GM19238 (cell line): ENCODE results near the gene APOE.
"Not testable (repeated sequence)": the region's sequence is repeated elsewhere in the genome, so short reads cannot be mapped to it uniquely, and the experiment has no call there.

Source experiments
- DNase-seq: peaks from one replicate; pipeline ENCODE4 v3.0.0; 2011; ENCODE audit warnings: low spot score; ENCODE audit not compliant: insufficient read length

The APOE gene

DNA sequence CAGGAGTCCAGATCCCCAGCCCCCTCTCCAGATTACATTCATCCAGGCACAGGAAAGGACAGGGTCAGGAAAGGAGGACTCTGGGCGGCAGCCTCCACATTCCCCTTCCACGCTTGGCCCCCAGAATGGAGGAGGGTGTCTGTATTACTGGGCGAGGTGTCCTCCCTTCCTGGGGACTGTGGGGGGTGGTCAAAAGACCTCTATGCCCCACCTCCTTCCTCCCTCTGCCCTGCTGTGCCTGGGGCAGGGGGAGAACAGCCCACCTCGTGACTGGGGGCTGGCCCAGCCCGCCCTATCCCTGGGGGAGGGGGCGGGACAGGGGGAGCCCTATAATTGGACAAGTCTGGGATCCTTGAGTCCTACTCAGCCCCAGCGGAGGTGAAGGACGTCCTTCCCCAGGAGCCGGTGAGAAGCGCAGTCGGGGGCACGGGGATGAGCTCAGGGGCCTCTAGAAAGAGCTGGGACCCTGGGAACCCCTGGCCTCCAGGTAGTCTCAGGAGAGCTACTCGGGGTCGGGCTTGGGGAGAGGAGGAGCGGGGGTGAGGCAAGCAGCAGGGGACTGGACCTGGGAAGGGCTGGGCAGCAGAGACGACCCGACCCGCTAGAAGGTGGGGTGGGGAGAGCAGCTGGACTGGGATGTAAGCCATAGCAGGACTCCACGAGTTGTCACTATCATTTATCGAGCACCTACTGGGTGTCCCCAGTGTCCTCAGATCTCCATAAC is at the start of gene APOE:
APOE (plus strand) TSS at position 360 of the 724 bp plus-strand sequence. CDS start 829 bp downstream, outside the sequence.
- DNase-seq = no peak

- DNase-seq = no peak
These were observed 49.0 kb upstream of the APOE start for GRCh38 chr19:44856421-44857083.

DNA sequence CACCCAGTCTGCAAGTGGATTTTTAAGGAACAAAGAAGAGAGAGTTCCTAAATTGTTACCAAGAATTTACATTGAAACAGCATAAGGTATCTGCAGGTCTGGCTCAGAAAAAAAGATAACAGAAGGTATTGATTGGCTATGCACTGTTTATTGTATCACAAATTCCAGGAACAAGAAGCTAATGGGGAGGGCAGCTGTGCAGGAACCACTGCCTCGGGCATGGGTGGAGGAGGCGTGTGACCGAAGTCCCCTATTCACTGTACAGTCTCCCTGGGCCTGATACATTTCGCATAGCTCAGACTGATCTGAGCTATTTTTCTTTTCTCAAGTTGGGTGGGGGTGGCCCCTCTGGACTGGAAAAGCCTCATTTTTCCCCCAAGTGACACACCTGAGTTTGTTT is 47.8 kb upstream of the APOE start:
- no peak for DNase-seq

DNA sequence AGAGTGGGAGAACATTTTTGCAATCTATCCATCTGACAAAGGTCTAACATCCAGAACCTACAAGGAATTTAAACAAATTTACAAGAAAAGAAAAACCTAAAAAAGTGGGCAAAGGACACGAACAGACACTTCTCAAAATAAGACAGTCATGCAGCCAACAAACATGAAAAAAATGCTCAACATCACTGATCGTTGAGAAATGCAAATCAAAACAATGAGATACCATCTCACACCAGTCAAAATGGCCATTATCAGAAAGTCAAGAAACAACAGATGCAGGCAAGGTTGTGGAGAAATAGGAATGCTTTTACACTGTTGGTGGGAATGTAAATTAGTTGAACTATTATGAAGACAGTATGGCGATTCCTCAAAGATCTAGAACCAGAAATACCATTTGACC is 44.0 kb upstream of the APOE start:
- DNase-seq = not testable (repeated sequence)

- DNase-seq = no peak
These were observed 41.6 kb upstream of the APOE start for GRCh38 chr19:44863990-44864389.

DNA sequence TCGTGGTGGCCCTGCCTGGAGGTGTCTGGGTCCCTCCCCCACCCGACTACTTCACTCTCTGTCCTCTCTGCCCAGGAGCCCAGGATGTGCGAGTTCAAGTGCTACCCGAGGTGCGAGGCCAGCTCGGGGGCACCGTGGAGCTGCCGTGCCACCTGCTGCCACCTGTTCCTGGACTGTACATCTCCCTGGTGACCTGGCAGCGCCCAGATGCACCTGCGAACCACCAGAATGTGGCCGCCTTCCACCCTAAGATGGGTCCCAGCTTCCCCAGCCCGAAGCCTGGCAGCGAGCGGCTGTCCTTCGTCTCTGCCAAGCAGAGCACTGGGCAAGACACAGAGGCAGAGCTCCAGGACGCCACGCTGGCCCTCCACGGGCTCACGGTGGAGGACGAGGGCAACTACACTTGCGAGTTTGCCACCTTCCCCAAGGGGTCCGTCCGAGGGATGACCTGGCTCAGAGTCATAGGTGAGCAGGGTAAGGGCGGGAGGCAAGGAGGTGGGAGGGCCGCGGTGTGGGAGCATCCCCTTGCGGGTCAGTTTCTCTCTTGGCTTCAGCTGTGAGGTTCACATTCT is 40.3 kb upstream of the APOE start:
- no peak for DNase-seq

DNA sequence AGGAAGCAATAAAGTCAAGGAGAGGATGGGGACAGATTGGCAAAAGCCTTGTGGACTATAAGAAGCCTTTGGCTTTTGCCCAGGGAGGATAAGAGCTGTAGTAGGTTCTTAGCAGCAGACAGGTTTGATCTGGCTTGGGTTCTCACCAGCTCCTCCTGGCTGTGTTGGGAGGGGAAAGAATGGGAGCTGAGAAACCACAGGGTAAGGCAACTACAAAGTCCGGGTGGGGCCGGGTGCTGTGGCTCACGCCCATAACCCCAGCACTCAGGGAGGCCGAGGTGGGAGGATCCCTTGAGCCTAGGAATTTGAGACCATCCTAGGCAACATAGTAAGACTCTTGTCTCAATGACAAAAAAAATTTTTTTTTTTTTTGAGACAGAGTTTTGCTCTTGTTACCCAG is 38.9 kb upstream of the APOE start:
- no peak for DNase-seq

DNA sequence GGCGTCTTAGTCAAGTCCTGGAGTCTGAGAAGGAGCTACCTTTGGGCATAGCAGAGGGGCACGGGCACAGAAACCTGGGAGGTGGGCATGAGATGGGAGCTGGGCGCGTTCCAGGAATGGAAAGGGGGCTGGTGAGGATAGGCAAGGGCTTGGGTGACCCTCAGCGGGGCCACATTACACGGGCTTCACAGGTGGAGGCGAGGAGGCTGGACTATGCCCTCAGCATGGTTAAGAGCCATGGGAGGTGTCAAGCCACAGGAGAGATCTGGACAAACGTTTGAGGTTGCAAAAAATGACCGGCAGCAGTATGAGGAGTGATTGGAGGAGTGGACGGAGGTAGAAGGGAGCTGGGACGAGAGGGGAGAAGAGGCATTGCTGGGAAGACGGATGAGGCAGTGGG is 38.0 kb upstream of the APOE start:
- DNase-seq = no peak

GRCh38 chr19:44869733-44870470 is 35.7 kb upstream of the APOE start:
- no peak for DNase-seq

GRCh38 chr19:44871809-44872208 is 33.8 kb upstream of the APOE start:
- DNase-seq = no peak

- no peak for DNase-seq
These were observed 32.9 kb upstream of the APOE start for GRCh38 chr19:44872661-44873060.

DNA sequence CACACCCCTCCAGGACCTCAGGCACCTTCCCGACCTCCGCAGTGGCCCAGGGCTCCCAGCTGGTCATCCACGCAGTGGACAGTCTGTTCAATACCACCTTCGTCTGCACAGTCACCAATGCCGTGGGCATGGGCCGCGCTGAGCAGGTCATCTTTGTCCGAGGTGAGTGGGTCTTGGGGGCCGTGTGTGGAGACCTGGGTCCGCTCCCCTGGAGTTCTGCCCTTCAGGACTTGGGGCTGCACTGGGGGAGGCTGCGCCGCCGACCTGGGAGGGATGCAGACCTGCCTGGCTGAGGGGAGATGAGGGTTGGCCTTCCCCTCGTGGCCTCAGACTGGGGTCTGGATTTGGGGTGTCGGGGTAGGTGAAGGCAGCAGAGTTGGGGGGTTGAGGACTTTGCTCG is 31.3 kb upstream of the APOE start:
- no peak for DNase-seq

GRCh38 chr19:44875666-44876451 is 29.7 kb upstream of the APOE start:
- no peak for DNase-seq

- DNase-seq = no peak
These were observed 28.6 kb upstream of the APOE start for GRCh38 chr19:44876930-44877535.

DNA sequence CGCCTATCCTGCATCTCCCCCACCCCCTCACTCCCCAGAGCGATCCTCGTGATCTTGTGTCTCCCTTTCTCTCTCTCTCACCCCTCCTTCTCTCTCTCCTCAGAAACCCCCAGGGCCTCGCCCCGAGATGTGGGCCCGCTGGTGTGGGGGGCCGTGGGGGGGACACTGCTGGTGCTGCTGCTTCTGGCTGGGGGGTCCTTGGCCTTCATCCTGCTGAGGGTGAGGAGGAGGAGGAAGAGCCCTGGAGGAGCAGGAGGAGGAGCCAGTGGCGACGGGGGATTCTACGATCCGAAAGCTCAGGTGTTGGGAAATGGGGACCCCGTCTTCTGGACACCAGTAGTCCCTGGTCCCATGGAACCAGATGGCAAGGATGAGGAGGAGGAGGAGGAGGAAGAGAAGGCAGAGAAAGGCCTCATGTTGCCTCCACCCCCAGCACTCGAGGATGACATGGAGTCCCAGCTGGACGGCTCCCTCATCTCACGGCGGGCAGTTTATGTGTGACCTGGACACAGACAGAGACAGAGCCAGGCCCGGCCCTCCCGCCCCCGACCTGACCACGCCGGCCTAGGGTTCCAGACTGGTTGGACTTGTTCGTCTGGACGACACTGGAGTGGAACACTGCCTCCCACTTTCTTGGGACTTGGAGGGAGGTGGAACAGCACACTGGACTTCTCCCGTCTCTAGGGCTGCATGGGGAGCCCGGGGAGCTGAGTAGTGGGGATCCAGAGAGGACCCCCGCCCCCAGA is 27.3 kb upstream of the APOE start:
- DNase-seq = no peak

DNA sequence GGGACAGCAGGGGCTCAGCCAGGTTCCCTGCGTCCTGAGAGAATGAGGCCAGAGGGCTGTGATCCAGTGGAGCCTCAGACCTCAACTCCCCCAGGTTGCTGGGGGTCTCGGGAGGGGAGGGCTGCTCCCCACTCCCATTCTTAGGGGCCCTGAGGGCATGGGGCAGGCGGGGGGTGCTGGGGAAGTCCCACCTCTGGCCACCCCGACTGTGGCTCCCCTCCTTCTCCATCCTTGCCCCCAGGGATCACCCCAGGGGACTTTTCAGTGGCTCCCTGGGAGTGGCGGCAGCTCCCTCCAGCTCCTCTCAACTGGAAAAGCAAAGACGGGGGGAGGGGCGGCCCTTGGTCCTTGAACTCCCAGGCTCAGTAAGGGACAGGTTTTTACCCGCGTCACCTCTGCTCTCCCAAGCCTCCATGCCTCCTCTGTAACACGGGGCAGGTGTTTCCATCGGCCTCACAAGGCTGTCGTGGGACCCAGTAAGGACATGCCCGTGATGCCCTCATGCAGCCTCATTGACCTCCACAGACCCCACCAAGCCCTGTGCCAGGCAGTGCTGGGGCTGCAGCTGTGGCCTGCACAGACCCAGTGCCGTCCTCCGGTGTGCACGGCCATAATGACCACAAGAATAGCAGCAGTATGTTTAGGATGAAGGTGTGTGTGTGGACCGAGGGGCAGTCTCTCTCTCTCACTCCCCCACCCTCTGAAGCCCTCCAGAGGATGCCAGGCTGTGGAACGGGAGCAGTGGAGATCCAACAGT is 26.1 kb upstream of the APOE start:
- no peak for DNase-seq

GRCh38 chr19:44882063-44882462 is 23.5 kb upstream of the APOE start:
- DNase-seq = no peak

GRCh38 chr19:44882619-44883397 is 22.8 kb upstream of the APOE start:
- not testable (repeated sequence) for DNase-seq

- DNase-seq = no peak
These were observed 21.7 kb upstream of the APOE start for GRCh38 chr19:44883922-44884321.
